Activated gamma-delta T cell (primary cell): ENCODE results near the gene RPL18.
"Not testable (repeated sequence)": the region's sequence is repeated elsewhere in the genome, so short reads cannot be mapped to it uniquely, and the experiment has no call there.

Source experiments
- DNase-seq: peaks from one replicate; lab custom pipeline; 2025; lab: John Stamatoyannopoulos, UW
- total RNA-seq, 2 donors: gene quantifications; one replicate each; lab custom pipeline; 2026; lab: John Stamatoyannopoulos, UW

RPL18 gene
- 541 to 605 reads per million in 2 donors for total RNA-seq

DNA sequence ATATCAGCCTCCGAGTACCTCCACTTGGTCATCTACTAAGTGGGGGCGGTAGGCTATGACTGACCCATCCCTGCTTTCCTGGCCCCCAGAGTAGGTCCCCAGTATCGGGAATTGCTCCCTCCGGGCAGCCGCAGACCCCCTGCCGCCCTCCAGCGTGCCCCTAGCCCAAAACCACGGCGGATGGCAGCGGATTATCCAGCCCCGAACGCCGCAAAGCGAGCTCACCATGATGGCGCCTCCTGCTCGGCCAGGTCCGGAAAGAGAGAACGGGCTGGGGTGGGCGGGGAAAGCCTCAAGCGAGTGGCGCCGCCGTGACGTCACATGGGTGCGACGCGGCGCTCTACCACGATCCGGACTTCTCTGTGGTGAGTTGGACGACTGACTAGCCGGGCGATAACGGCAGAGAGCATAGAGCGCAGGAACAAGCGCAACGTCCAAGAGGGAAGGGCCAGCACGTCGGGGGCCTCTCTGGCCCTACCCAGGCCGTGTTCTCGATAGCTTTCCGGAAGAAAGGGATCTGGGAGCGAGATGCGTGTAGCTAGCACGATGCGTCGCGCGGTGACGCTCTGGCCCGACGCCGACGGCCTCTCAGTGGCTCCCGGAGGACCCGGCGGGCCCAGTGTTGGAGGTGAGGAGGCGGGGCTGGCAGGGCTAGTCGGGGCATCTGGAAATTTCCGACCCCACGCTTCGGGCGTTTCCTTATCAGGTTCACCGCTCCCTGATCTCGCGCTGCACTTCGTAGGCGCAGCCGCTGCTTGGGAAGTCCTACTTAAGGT, at the start of gene RPL18, which contains the start of gene SPHK2:
RPL18 (minus strand) TSS at position 263 of the 776 bp plus-strand sequence; CDS start at position 228, 35 bp downstream.
SPHK2 (plus strand) TSS at position 591 of the 776 bp plus-strand sequence. CDS start 1,009 bp downstream, outside the sequence.
- peak; percentile 94 for DNase-seq

- no peak for DNase-seq
These were observed 49.8 kb upstream of the RPL18 start for GRCh38 chr19:48668761-48669160.

DNA sequence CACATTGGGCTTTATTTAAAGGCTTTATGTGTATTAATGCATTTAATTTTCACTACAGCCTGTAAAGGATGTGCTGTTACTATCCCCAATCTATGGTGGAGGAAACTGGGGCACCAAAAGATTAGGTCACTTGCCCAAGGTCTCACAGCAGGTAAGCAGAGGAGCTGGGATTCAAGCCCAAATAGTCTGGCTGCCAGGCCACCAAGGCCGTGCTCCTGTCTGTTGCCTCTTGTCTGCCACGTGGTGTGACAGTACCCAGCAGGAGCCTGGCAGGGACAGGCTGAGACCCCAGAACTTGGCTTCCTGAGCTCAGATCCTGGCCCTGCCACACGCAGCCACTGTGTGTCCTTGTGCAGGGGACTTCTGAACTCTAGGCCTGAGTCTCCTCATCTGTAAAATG, 49.4 kb upstream of the RPL18 start:
- DNase-seq, result no peak

- no peak for DNase-seq
These were observed 46.8 kb upstream of the RPL18 start for GRCh38 chr19:48665786-48666185.

DNA sequence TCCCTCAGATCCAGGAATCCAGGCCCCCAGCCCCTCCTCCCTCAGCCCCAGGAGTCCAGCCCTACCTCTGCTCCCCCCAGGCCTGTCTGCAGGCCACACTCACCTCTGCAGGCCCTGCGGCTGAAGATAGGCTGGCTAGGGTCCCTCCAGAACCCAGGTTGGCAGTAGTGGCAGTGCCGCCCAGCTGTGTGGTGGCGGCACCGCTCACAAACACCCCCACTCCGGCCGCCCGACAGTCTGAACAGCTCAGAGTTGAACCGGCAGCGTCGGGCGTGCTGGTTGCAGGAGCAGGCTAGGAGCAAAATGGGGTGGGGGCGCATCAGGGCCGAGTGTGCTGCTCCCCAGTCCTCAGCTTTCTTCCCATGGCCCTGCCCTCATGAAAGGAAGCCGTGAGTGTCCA, 45.5 kb upstream of the RPL18 start:
- no peak for DNase-seq

DNA sequence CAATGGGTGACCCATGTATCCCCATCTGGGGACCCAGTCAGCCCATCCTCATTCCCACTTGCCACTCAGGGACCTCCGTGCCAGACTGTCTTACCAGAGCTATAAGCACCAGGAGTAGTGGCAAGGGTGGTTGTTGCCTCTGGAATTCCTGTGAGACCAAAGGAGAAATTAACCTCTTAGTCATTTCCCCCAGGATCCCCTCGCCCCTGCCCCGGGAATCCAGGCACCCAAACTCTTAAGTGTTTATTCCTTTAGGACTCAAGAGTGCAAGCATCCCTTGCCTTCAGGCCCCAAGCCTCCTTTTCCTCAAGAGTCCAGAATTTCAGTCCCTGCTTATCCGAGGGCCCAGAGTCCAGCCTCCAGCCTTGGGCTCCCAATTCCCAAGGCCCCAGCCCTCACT, 44.7 kb upstream of the RPL18 start:
- no peak for DNase-seq

- DNase-seq, result no peak
These were observed 42.7 kb upstream of the RPL18 start for GRCh38 chr19:48661711-48662090.

DNA sequence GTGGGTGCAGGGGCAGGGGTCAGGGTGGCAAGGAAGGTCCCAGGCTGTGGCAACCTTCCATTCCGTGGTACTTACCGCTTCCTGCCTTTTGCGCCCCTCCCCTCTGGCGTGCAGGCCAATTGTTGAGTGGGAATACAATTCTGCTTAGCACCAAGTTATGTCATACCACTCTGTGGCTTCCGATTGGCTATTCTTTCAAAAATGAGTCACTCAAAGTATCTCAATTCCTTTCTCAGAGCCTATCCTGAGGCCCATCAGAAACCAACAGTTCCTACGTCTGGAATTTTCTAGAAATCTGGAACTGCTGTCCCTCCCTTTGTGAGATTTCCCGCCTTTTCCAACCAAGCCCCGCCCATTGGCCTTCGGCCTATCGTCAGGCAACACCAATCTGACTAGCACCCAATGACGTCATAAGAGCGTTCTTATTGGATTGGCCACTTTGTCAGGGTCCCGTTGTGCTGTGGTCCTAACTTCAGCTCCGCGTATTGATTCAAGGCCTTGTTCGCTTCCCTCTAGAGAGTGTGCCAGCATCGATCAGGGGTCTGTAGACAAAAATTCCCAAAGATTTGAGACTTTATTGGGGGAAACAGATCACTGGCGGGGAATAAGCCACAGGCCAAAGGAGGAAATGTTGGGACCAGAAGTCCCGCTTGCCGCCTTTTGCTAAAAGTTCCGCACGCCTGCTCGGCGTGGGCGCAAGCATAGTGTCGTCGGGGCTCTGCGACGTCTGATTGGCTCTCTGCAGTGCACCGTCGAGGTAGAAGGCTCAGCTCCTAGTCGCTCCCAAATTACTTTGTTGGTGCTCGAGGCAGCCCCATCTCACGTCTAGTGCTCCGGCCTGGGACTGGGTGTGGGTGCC, 42.1 kb upstream of the RPL18 start:
- no peak for DNase-seq

DNA sequence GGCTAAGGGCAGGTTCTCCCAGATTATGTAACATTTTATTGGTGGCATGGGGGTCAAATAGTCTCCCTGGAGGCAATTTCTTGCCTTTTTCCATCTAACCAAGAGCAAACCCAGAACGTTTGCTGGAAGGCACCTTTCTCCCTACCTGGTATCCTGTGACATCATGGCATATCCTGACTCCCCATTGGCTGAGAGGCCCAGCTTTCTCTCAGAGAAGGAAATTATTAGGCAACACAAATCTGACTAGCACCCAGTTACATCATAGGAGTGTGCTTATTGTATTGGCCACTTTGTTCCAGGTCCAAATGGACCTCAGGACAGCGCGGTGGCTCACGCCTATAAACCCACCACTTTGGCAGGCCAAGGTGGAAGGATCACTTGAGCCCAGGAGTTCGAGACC, 40.8 kb upstream of the RPL18 start:
- no peak for DNase-seq

- DNase-seq, result no peak
These were observed 39.5 kb upstream of the RPL18 start for GRCh38 chr19:48658483-48658882.

DNA sequence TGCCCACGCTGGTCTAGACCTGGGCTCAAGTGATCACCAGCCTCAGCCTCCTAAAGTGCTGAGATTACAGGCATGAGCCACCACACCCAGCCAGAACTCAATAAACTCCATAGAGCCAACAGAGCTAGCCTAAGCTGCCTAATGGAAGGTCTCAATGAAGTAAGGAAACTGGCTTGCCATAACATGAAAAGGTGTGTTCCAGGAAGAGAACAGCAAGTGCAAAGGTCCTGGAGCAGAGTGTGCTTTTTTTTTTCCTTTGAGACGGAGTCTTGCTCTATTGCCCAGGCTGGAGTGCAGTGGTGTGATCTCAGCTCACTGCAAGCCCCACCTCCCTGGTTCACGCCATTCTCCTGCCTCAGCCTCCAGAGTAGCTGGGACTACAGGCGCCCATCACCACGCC, 38.9 kb upstream of the RPL18 start:
- DNase-seq, result not testable (repeated sequence)

DNA sequence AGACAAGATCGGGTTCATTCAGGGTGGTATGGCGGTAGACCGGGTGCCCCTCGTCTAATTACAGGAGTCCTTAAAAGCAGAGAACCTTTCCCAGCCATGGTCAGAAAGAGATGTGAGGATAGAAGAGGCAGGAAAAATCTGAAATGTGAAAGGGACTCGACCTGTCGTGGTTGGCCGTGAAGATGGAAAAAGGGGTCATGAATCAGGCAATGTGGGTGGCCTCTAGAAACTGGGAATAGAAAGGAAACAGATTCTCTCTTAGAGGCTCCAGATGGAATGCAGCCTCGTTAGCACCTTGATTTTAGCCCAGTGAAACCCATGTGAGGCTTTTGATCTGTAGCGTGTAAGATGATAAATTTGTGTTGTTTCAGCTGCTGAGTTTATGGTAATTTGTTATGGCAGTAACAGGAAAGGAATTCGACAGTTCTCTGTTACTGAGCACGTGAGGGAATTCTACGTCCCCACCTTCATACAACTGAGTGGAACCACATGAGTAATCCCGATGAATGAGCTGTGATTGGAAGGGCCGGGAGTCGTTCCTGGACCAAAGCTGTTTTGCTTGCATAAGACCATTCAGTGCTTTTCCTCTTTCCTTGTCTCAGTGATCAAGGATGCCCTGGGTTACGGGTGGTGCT, 38.0 kb upstream of the RPL18 start:
- no peak for DNase-seq

GRCh38 chr19:48654299-48655059, 35.5 kb upstream of the RPL18 start:
- DNase-seq, result no peak

DNA sequence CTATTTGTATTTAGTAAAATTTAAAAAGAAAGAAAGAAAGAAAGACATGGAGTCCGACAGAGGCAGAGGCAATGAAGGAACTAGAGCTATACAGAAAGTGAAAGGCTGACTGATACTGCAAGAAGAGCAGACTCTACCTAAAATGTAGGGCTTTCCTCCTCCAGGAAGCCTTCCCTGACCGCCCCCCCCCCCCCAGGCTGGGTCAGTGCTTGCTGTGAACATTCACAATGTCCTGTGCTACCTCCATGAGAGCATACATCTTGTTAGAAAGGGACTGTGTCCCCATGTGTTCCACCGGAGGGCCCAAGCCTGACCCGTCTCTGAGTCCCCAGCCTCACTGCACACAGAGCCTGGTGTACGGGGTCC, 32.7 kb upstream of the RPL18 start:
- no peak for DNase-seq

DNA sequence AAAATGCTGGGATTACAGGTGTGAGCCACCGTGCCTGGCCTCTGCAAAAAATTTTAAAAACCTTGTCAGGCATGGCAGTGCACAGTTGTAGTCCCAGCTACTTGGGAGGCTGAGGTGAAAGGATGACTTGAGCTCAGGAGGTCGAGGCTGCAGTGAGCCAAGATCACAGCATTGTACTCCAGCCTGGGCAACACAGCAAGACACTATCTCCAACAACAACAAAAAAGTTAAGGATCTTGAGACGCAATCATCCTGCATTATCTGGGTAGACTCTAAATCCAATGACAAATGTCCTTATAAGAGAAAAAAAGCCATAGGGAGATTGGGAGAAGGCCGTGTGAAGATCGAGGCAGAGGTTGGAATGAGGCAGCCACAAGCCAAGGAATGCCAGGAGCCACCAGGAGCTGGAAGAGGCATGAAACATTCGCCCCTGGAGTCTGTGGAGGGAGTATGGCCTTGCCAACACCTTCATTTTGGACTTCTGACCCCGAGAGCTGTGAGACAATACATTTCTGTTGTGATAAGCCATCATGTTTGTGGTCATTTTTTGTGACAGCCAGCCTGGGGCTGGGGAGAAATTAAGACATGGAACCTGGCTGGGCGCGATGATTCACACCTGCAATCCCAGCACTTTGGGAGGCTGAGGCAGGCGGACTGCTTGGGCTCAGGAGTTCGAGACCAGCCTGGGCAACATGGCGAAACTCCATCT, 32.1 kb upstream of the RPL18 start:
- DNase-seq, result no peak

DNA sequence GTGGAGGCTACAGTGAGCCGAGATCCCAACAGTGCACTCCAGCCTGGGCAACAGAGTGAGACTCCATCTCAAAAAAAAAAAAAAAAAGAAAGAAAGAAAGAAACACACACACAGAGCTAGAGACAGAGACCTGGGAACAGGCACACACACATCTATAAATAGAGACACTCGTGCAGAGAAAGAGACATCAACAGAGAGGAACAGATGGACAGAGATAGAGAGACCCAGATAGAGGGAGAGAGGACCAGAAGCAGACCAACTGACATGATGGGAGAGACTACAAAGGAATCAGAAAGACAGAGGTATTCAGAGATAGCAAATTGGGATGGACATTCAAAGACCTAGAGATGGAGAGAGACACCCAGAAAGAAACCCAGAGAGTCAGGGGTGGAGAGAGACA, 29.2 kb upstream of the RPL18 start:
- no peak for DNase-seq

DNA sequence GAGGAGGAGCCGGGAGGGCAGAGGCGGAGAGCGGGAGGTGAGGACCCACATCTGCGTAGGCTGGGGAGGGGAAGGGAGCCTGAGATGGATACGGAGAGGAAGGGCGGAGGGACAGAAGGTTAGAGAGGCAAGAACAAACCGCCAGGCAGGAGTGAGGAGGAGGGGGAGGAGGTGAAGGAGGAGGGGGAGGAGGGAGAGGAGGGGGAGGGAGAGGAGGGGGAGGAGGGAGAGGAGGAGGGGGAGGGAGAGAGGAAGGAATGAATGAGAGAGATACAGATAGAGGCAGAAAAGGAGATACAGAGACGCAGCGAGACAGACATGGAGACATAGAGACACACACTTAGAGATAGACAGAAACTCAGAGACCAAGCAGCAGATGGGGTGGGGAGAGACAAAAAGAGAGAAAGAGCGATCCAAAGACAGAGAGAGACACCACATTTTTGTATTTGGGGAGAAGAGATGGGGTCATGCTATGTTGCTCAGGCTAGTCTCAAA, 27.8 kb upstream of the RPL18 start:
- DNase-seq, result no peak

DNA sequence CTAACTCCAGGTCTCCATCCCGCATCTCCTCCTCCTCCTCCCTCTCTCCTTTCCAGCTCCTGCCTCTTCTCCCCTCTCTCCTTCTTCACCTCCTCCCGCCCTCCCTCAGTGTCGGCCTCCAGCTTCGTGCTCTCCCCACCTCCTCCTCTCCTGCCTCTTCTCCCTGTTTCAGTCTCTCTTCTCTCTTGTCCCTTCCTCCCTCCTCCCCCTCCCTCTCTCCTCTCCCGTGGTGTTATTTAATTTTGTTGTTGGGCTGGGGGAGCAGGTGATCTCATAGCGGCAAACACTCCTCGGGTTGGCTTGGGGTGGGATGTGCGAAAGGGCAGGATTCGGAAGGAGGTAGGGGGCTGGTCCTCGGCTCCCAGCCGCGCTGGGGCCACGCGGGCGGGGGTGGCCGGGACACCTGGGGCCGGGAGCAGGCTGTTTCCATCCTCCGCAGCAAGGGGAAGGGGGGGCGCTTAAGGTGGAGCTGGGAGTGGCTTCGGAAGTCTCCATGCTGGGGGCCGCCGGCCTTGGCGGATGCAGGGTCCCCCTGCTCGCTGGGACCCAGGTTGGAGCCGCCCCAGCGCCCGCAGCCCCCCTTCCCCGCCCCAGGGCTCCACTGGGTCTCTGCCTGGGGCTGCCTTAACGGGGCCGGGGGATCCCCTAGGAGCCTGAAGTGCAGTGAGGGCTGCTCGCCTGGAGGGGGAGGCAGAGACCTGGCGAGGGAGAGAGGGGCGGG, 27.2 kb upstream of the RPL18 start, which contains the start of gene CA11:
CA11 (minus strand) TSS at position 187 of the 721 bp plus-strand sequence. CDS start 555 bp downstream, outside the sequence.
- peak; percentile 72 for DNase-seq

- no peak for DNase-seq
These were observed 26.6 kb upstream of the RPL18 start for GRCh38 chr19:48645620-48646000.
